Activated CD4-positive, alpha-beta memory T cell treated with anti-CD3 and anti-CD28 coated beads for 36 hours (primary cell): ENCODE data around the gene KRT81. TPM values are rescaled to one million over a fixed set of nuclear protein-coding genes. Genes with fewer than 3 reads are reported as not detected.
"Not testable (repeated sequence)": the region's sequence is repeated elsewhere in the genome, so short reads cannot be mapped to it uniquely, and the experiment has no call there.

ENCODE experiments used
- CTCF ChIA-PET: fragments of 350-600 bp; sonication (Branson Sonifier 250); formaldehyde crosslinking; loops from one replicate; lab custom pipeline; 2021; ENCODE audit warnings: antibody characterized with exemption, inconsistent platforms; lab: Charles Lee
- POLR2A ChIA-PET: fragments of 350-600 bp; sonication (Branson Sonifier 250); formaldehyde crosslinking; loops from one replicate; lab custom pipeline; 2021; ENCODE audit warnings: antibody characterized with exemption; lab: Charles Lee
- DNase-seq: peaks from one replicate; pipeline ENCODE4 v3.0.0-alpha.2; 2020
- H3K27ac Mint-ChIP-seq: one replicate; pipeline ENCODE4 v1.8.0; 2021; ENCODE audit warnings: mixed read lengths
- H3K27me3 Mint-ChIP-seq: one replicate; pipeline ENCODE4 v1.8.0; 2021; ENCODE audit warnings: mixed read lengths
- H3K36me3 Mint-ChIP-seq: one replicate; pipeline ENCODE4 v1.8.0; 2021; ENCODE audit warnings: mixed read lengths
- H3K4me1 Mint-ChIP-seq: one replicate; pipeline ENCODE4 v1.8.0; 2021; ENCODE audit warnings: low read depth, mixed read lengths
- H3K4me3 Mint-ChIP-seq: one replicate; pipeline ENCODE4 v1.8.0; 2021; ENCODE audit warnings: mild to moderate bottlenecking, mixed read lengths
- H3K9me3 Mint-ChIP-seq: one replicate; pipeline ENCODE4 v1.8.0; 2021; ENCODE audit warnings: mixed read lengths
- intact Hi-C: fragments of 100-400 bp; cut with micrococcal nuclease; formaldehyde crosslinking; loops from one replicate; pipeline ENCODE4 v1.15.1; 2023
- total RNA-seq, 2 experiments: library from RNA; stranded (reverse); gene quantifications; one replicate each; pipeline ENCODE4 v1.2.3, GENCODE V29; 2021

The KRT81 gene
- total RNA-seq, 2 experiments from 2014 or later, result not detected

DNA sequence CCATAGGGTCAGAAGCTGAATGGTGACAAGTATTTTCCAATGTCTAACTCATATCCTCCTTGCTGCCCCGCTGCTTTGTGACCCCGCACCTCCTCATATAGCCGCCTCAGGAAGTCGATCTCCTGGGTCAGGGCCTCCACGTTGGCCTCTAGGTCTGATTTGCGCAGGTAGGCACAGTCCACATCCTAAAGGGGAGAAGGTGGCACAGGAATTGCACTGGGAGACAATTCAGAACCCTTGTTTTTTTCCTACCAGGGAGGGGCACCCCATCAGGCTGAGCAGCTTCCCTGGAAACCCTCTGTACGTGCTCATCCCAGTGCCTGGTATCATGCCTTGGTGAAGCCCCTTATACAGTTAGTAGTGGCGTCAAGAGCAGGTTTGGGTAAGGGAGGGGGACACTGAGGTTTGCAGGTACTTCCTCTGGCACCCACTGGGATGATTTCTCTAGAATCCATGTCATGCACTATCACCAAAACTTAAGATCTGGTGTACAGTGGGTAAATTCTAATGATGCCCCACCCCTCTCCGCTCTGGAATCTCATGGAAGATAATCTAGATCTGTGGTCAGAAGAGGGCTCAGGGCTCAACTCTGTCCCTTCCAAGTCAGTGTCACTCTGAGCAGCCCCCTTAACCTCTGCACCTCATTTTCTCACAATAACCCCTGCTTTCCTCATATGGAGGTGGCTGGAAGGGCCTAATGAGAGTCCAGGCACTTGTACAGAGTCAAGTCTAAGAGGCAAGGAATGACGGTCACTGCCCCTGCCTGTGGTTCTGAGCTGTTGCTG is 37.0 kb downstream of the KRT81 start:
- ChIA-PET POLR2A (no interaction called here), CTCF (no interaction called here)
- DNase-seq, result no peak
- Mint-ChIP-seq H3K4me1 (peaks cover 16% of the 10 kb centered on the region), H3K27ac (no peak overlapping the region), H3K4me3 (no peak overlapping the region), H3K36me3 (no peaks in the 10 kb centered on the region), H3K27me3 (peaks cover 41% of the 10 kb centered on the region), H3K9me3 (no peaks in the 10 kb centered on the region)
- intact Hi-C loops, result no loop called here

DNA sequence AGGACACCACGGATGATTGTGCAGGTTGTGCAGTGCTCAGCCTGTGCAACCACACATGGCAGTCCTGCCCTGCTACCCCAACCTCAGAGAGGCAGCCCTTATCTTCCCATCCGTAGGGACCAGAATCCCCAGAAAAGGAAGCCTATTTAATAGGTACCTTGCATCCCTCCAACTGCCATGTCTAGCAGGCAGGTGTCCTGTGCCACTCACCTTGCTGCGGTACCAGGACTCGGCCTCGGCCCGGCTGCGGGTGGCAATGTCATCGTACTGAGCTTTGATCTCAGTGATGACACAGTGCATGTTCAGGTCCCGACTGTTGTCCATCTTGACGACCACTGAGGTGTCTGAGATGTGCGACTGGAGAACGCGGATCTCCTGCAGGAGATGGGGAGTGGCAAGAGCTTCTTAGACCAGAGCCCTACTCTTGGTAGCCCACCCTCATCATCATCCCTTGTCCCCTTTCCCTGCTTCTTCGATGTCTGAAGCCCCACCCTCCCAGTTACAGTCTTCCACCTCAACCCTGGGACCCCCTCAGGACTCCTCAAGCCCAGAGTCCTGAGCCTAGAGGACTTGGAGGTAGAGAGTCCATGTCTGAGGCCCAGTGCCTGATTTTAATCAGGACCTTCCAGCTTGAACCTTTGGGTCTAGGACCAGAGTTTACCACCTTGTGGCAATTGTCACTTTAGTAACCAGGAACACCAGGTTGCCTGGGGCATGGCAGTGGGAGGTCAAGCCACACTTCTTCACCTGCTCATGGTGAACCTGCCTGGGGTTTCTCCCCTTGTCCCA is 37.7 kb downstream of the KRT81 start:
- no peaks in the 10 kb centered on the region for H3K9me3 Mint-ChIP-seq
- no peak overlapping the region for H3K4me3 Mint-ChIP-seq
- intact Hi-C loops, result no loop called here
- DNase-seq, result no peak
- H3K4me1 Mint-ChIP-seq, result peaks cover 16% of the 10 kb centered on the region
- H3K27ac Mint-ChIP-seq, result no peak overlapping the region
- ChIA-PET POLR2A (no interaction called here), CTCF (interaction anchor here (0.6 kb wide), 1 partner anchor 1731 kb away, joined by 3 read pairs; the partner anchor contains the start of gene HOXC10)
- no peaks in the 10 kb centered on the region for H3K36me3 Mint-ChIP-seq
- H3K27me3 Mint-ChIP-seq, result peaks cover 39% of the 10 kb centered on the region

- ChIA-PET CTCF (interaction anchor here (0.6 to 1.9 kb wide), 3 partner anchors 31 to 1732 kb away, joined by 3 to 10 read pairs (median 7); partner anchors contain the start of gene HOXC10), POLR2A (no interaction called here)
- Mint-ChIP-seq H3K27ac (no peak overlapping the region), H3K36me3 (no peaks in the 10 kb centered on the region), H3K4me3 (no peak overlapping the region), H3K9me3 (no peaks in the 10 kb centered on the region), H3K27me3 (peaks cover 35% of the 10 kb centered on the region), H3K4me1 (peaks cover 16% of the 10 kb centered on the region)
- intact Hi-C loops, result no loop called here
- no peak for DNase-seq
Measured at GRCh38 chr12:52252728-52253343, 38.5 kb downstream of the KRT81 start.

GRCh38 chr12:52252175-52252615 is 39.1 kb downstream of the KRT81 start:
- POLR2A ChIA-PET, result interaction anchor here (0.6 kb wide), 1 partner anchor 46 kb away, joined by 3 read pairs; no protein-coding TSS in a partner anchor
- intact Hi-C loops, result not testable (repeated sequence)

DNA sequence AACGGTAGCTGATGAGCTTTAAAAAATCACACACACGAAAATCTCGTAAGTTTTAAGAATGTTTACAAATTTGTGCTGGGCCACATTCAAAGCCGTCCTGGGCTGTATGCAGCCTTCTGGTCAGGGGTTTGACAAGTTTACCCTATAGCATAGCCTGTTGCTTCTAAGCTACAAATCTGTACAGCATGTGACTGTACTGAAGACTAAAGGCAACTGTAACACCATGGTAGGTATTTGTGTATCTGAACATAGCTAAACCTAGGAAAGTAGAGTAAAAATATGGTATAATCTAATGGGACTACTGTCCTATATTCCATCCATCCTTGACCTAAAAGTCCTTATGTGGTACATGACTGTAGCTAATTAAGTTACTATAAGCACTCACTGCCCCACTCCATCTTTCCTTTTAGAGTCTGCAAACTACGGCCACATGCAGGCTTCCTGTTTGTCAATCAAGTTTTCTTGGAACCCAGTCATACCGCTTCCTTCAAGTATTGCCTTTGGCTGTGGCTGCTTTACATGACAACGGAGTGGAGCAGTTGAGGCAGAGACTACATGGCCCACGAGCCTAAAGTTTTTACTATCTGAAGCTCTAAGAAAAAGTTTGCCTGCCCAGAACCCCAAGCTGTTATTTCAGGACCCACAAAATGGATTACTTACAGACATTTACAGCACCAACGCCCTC is 39.8 kb downstream of the KRT81 start:
- Mint-ChIP-seq H3K27ac (no peak overlapping the region), H3K4me1 (peaks cover 26% of the 10 kb centered on the region), H3K36me3 (no peaks in the 10 kb centered on the region), H3K27me3 (peaks cover 25% of the 10 kb centered on the region), H3K4me3 (no peak overlapping the region), H3K9me3 (no peaks in the 10 kb centered on the region)
- intact Hi-C loops, result no loop called here
- ChIA-PET POLR2A (interaction anchor here (0.6 kb wide), 1 partner anchor 45 kb away, joined by 3 read pairs; no protein-coding TSS in a partner anchor), CTCF (interaction anchor here (1.4 to 1.9 kb wide), 4 partner anchors 27 to 76 kb away, joined by 4 to 10 read pairs (median 7); no protein-coding TSS in a partner anchor)
- DNase-seq, result peak; percentile 34

More at GRCh38 chr12:52252175-52252615, 39.1 kb downstream of the KRT81 start:
- Mint-ChIP-seq H3K27me3 (peaks cover 31% of the 10 kb centered on the region), H3K4me1 (peaks cover 19% of the 10 kb centered on the region)
- CTCF ChIA-PET, result interaction anchor here (1.4 to 1.9 kb wide), 4 partner anchors 26 to 75 kb away, joined by 4 to 10 read pairs (median 7); no protein-coding TSS in a partner anchor
- not testable (repeated sequence) for DNase-seq, H3K36me3 Mint-ChIP-seq, H3K9me3 Mint-ChIP-seq, H3K4me3 Mint-ChIP-seq, H3K27ac Mint-ChIP-seq

- ChIA-PET CTCF (interaction anchor here (0.7 to 1.9 kb wide), 3 partner anchors 28 to 121 kb away, joined by 3 to 10 read pairs (median 7); no protein-coding TSS in a partner anchor), POLR2A (no interaction called here)
- Mint-ChIP-seq H3K4me3 (no peak overlapping the region), H3K9me3 (no peaks in the 10 kb centered on the region), H3K27ac (no peak overlapping the region), H3K27me3 (peaks cover 14% of the 10 kb centered on the region), H3K4me1 (peaks cover 26% of the 10 kb centered on the region), H3K36me3 (no peaks in the 10 kb centered on the region)
- DNase-seq, result no peak
- intact Hi-C loops, result no loop called here
Measured at GRCh38 chr12:52250048-52250990, 41.0 kb downstream of the KRT81 start.

- no peak for DNase-seq
- CTCF ChIA-PET, result interaction anchor here (0.6 kb wide), 1 partner anchor 12 kb away, joined by 3 read pairs; no protein-coding TSS in a partner anchor
- H3K36me3 Mint-ChIP-seq, result no peaks in the 10 kb centered on the region
- no peaks in the 10 kb centered on the region for H3K9me3 Mint-ChIP-seq
- peaks cover 30% of the 10 kb centered on the region for H3K4me1 Mint-ChIP-seq
- intact Hi-C loops, result no loop called here
- no peak overlapping the region for H3K4me3 Mint-ChIP-seq
- POLR2A ChIA-PET, result no interaction called here
- peaks cover 12% of the 10 kb centered on the region for H3K27me3 Mint-ChIP-seq
- no peak overlapping the region for H3K27ac Mint-ChIP-seq
Measured at GRCh38 chr12:52249511-52250047, 41.8 kb downstream of the KRT81 start.

- Mint-ChIP-seq H3K4me1 (peaks cover 37% of the 10 kb centered on the region), H3K36me3 (no peaks in the 10 kb centered on the region), H3K9me3 (no peaks in the 10 kb centered on the region), H3K4me3 (no peak overlapping the region), H3K27me3 (peaks cover 12% of the 10 kb centered on the region), H3K27ac (no peak overlapping the region)
- intact Hi-C loops, result no loop called here
- POLR2A ChIA-PET, result no interaction called here
- CTCF ChIA-PET, result interaction anchor here (0.6 kb wide), 1 partner anchor 11 kb away, joined by 3 read pairs; no protein-coding TSS in a partner anchor
- DNase-seq, result peak; percentile 2
Measured at GRCh38 chr12:52248541-52249461, 42.5 kb downstream of the KRT81 start.

GRCh38 chr12:52247622-52248540 is 43.5 kb downstream of the KRT81 start:
- ChIA-PET POLR2A (no interaction called here), CTCF (interaction anchor here (0.8 to 3.2 kb wide), 2 partner anchors 31 to 55 kb away, joined by 3 to 10 read pairs; no protein-coding TSS in a partner anchor)
- H3K9me3 Mint-ChIP-seq, result no peaks in the 10 kb centered on the region
- peaks cover 43% of the 10 kb centered on the region for H3K4me1 Mint-ChIP-seq
- H3K27ac Mint-ChIP-seq, result no peak overlapping the region
- intact Hi-C loops, result no loop called here
- DNase-seq, result no peak
- peaks cover 12% of the 10 kb centered on the region for H3K27me3 Mint-ChIP-seq
- no peak overlapping the region for H3K4me3 Mint-ChIP-seq
- H3K36me3 Mint-ChIP-seq, result no peaks in the 10 kb centered on the region
